Testis (tissue), 3 donors: Measurements from ENCODE around the gene ITIH1. TPM values are rescaled to one million over a fixed set of nuclear protein-coding genes. Genes with fewer than 3 reads are reported as not detected.

Experiments used
- DNase-seq: peaks from one replicate; pipeline ENCODE4 v3.0.0-alpha.2; 2019
- H3K27ac ChIP-seq, 2 donors: fragments of 200-600 bp; sonication (generic); one replicate each; pipeline ENCODE4 v1.5.1; 2019
- H3K27me3 ChIP-seq: fragments of 200-600 bp; sonication (generic); one replicate; pipeline ENCODE4 v1.5.1; 2019
- H3K36me3 ChIP-seq: fragments of 200-600 bp; sonication (generic); one replicate; pipeline ENCODE4 v1.5.1; 2017; ENCODE audit warnings: low read depth; ENCODE audit errors: missing control alignments
- H3K4me1 ChIP-seq: fragments of 200-600 bp; sonication (generic); one replicate; pipeline ENCODE4 v1.5.1; 2019
- H3K4me3 ChIP-seq, 2 donors: fragments of 200-600 bp; sonication (generic); one replicate each; pipeline ENCODE4 v1.5.1; 2017 to 2019
- H3K9me3 ChIP-seq: fragments of 200-600 bp; sonication (generic); one replicate; pipeline ENCODE4 v1.5.1; 2017
- POLR2A ChIP-seq: fragments of 450-650 bp; IDR thresholded peaks from one replicate; pipeline ENCODE4 v1.6.1; 2017; ENCODE audit warnings: antibody characterized with exemption, mild to moderate bottlenecking, moderate library complexity
- WGBS, 2 donors: methylation state at CpG; one replicate each; pipeline ENCODE4 v1.1.5; 2018; 5-methylcytosine and 5-hydroxymethylcytosine counted together
- intact Hi-C: fragments of 100-400 bp; cut with DNase I; formaldehyde crosslinking; loops from one replicate; pipeline ENCODE4 v1.15.1; 2023; ENCODE audit warnings: low total_unique reads
- polyA plus RNA-seq: library from polyadenylated mRNA; stranded (reverse); fragments of 350-450 nt; fragmentation: Illumina TruSeq; extraction: RNeasy Lipid Tissue Mini Kit (QIAGEN cat#74804); gene quantifications from one replicate; pipeline ENCODE4 v1.2.3, GENCODE V29; 2014; ENCODE audit warnings: low read depth, low replicate concordance; ENCODE audit not compliant: insufficient read depth
- total RNA-seq, 2 donors: library from RNA; depleted of rRNA; stranded (reverse); fragments of >200 nt; gene quantifications; one replicate each; pipeline ENCODE4 v1.2.3, GENCODE V29; 2016
- TF ChIP-seq, protein P1 (sequence below), 3 experiments: fragments of 450-650 bp in 2 of 3; fragments of 200-600 bp in 1 of 3; sonication (generic) in 1 of 3; IDR thresholded peaks; one replicate each; pipeline ENCODE4 v1.5.1; 2016 to 2019; ENCODE audit warnings: antibody characterized with exemption in 3 of 3, mild to moderate bottlenecking in 2 of 3, moderate library complexity in 1 of 3

Gene ITIH1
- total and polyA plus RNA-seq, 3 donors from 2014 or later, result 1.8 to 3.5 (median 2.9) TPM

DNA sequence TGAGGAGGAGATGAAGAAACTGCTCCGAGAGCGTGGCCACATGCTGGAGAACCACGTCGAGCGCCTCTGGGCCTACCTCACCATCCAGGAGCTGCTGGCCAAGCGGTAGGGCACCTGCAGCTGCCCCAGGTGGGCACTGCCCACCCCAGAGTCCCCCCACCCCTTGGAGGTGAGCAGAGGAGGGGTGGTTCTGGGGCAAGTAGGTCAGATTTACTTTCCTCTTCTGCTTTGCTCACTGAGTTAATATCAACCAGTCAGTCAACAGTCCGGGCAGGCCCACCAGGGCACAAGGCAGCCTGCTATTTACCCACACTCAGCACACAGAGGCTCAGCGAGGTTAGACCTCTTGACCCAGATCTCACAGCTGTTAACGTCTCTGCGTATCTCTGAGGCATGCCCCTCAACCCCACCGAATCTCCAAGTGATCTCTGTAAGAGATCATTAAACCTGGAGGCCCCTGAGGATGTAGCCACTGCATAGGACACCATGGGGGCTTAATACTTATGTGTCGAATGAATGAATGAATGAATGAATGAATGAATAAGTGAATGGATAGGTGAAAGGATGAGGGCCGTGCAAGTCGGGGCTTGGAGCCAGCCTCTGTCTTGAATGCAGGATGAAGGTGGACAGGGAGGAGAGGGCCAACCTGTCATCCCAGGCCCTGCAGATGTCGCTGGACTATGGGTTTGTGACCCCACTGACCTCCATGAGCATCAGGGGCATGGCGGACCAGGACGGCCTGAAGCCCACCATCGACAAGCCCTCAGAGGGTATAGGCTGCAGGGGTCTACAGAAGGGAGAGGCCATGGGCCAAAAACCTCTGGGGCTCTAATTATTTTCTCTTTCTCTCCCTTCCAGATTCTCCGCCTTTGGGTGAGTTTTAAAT is 9.2 kb downstream of the ITIH1 start:
- Histone ChIP-seq H3K4me3 (no peak overlapping the region), H3K27ac (no peak overlapping the region), H3K36me3 (no peaks in the 10 kb centered on the region), H3K27me3 (no peaks in the 10 kb centered on the region), H3K9me3 (no peaks in the 10 kb centered on the region), H3K4me1 (no peaks in the 10 kb centered on the region)
- intact Hi-C loops, result no loop called here
- DNase-seq, result no peak
- TF ChIP-seq, protein P1, sequence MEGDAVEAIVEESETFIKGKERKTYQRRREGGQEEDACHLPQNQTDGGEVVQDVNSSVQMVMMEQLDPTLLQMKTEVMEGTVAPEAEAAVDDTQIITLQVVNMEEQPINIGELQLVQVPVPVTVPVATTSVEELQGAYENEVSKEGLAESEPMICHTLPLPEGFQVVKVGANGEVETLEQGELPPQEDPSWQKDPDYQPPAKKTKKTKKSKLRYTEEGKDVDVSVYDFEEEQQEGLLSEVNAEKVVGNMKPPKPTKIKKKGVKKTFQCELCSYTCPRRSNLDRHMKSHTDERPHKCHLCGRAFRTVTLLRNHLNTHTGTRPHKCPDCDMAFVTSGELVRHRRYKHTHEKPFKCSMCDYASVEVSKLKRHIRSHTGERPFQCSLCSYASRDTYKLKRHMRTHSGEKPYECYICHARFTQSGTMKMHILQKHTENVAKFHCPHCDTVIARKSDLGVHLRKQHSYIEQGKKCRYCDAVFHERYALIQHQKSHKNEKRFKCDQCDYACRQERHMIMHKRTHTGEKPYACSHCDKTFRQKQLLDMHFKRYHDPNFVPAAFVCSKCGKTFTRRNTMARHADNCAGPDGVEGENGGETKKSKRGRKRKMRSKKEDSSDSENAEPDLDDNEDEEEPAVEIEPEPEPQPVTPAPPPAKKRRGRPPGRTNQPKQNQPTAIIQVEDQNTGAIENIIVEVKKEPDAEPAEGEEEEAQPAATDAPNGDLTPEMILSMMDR (IDR thresholded peaks at IDR 0.05), result no peak
- TF ChIP-seq POLR2A, result no peak
- 87 to 89% methylated on average over 14 to 19 of the region's 19 CpGs for WGBS, 2 donors

DNA sequence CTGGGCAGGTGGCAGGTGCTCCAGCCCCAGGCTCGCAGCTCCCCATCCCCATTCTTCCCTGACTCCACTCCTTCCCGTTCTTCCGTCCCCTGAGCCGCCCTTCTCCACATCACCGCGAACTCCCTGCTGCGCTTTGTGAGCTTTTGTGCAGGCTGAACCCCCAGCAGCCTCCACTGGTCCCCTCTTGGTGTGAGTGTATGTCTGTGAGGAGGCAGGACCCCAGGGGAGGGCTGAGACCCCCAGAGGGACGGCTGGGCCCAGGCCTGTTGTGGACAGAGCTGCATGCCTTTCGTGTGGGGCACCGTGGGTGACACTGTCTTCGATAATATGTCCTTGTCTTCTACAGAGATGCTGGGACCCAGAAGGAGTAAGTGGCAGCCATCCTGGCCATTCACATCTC is 9.8 kb downstream of the ITIH1 start:
- no peaks in the 10 kb centered on the region for H3K4me1 ChIP-seq
- intact Hi-C loops, result no loop called here
- TF ChIP-seq, protein P1 (IDR thresholded peaks at IDR 0.05), result no peak
- TF ChIP-seq POLR2A, result no peak
- H3K36me3 ChIP-seq, result no peaks in the 10 kb centered on the region
- no peak overlapping the region for H3K27ac ChIP-seq
- H3K4me3 ChIP-seq, result no peak overlapping the region
- DNase-seq, result no peak
- WGBS, 2 donors, result 91 to 92% methylated on average over 10 to 11 of the region's 11 CpGs
- no peaks in the 10 kb centered on the region for H3K9me3 ChIP-seq
- no peaks in the 10 kb centered on the region for H3K27me3 ChIP-seq

DNA sequence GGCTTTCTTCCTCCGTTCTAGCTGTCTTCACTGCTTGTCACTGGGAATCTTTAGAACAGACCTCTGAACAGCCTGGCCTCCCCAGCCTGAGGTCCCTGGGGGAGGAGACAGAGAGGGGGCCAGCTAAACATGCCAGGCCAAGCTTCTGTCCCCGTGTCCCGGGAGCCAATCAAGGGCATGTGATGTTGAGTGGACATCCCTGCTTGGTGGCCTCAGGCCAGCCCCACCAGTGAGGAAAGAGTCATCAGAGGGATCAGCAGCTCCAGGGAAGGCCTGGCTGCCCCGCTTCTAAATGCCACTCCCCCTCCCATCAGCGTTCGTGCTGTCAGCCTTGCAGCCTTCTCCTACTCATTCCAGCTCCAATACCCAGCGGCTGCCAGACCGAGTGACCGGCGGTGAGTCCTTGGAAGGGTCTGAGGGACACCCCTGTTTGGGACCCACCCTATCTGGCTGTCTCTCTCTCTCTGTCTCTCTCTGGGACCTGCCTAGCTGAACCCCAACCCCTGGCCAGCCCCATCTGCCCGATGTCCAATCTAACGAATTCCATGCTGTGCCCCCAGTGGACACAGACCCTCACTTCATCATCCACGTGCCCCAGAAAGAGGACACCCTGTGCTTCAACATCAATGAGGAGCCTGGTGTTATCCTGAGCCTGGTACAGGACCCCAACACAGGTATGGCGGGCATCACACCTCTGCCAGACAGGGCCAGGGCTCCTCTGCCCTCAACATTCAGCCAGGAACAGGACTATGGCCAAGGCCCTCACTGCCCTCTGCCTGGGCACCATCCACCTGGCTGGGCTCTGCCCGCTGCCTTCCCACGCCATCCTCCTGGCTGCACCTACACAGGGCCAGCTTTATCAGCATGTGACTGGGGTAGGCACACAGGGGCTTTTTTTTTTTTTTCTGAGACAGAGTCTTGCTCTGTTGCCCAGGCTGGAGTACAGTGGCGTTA is 10.6 kb downstream of the ITIH1 start:
- no peaks in the 10 kb centered on the region for H3K27me3 ChIP-seq
- H3K27ac ChIP-seq, result no peak overlapping the region
- intact Hi-C loops, result no loop called here
- H3K4me1 ChIP-seq, result no peaks in the 10 kb centered on the region
- TF ChIP-seq, protein P1 (IDR thresholded peaks at IDR 0.05), result no peak
- no peak for TF ChIP-seq POLR2A
- 63 to 88% methylated on average over 9 to 17 of the region's 17 CpGs for WGBS, 2 donors
- no peaks in the 10 kb centered on the region for H3K36me3 ChIP-seq
- no peak for DNase-seq
- no peak overlapping the region for H3K4me3 ChIP-seq
- H3K9me3 ChIP-seq, result no peaks in the 10 kb centered on the region

DNA sequence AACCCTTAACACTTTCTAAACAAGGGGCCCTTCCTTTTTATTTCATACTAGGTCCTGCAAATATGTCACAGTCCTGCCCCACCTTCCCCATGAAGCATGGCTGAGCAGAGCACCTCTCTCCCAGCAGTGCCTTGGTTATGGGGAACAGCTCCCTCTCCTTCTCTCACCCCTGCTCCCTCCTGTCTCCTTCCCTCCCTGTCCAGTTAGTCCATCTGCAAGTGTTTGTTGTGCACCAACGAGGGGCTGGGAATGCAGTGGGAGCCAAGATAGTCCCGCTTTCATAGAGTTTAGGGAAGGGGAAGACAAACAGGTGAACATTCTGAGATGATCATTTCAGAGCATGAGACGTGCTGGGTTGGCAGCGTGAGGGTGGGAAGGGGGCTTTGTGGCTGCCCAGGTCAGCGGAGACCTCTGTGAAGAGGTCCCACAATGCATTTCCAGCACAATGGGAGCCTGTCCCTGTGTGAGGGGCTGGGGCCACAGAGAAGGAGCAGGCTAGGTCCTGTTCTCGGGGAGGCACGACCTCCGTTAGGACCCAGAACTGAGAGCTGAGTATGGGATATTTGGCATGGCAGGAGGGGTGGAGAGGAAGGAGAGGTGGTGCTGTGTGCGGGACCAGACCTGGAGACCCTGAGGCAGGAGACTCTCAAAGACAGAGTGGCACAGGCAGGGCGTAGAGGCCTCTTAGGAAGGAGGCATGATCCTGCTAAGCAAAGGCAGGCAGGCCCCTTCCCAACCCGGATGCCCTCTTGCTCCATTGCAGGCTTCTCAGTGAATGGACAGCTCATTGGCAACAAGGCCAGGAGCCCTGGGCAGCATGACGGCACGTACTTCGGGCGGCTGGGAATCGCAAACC is 11.7 kb downstream of the ITIH1 start:
- Histone ChIP-seq H3K27me3 (no peaks in the 10 kb centered on the region), H3K4me3 (no peak overlapping the region), H3K4me1 (no peaks in the 10 kb centered on the region), H3K27ac (no peak overlapping the region), H3K9me3 (no peaks in the 10 kb centered on the region), H3K36me3 (no peaks in the 10 kb centered on the region)
- no peak for TF ChIP-seq POLR2A
- TF ChIP-seq, protein P1 (IDR thresholded peaks at IDR 0.05), result no peak
- 87 to 88% methylated on average over 13 to 16 of the region's 16 CpGs for WGBS, 2 donors
- intact Hi-C loops, result no loop called here
- no peak for DNase-seq
